MM.1S (cell line): ENCODE results near the gene NINJ2.

Experiments used
- DNase-seq: peaks from one replicate; pipeline ENCODE4 v3.0.0-alpha.2; 2015
- H2AFZ ChIP-seq: fragments of 300-600 bp; sonication (generic); 2 replicates; pipeline ENCODE4 v1.6.0; 2016; ENCODE audit warnings: antibody characterized with exemption, low read length
- H3F3A ChIP-seq: fragments of 300-600 bp; sonication (generic); 2 replicates; pipeline ENCODE4 v1.6.1; 2016; ENCODE audit warnings: mild to moderate bottlenecking, antibody characterized with exemption, low read length, moderate library complexity, mixed read lengths; ENCODE audit not compliant: insufficient read depth
- H3K27ac ChIP-seq: fragments of 300-600 bp; sonication (generic); 2 replicates; pipeline ENCODE4 v1.5.1; 2016; ENCODE audit warnings: mild to moderate bottlenecking, low read length
- H3K27me3 ChIP-seq: fragments of 300-600 bp; sonication (generic); replicated peaks from 2 replicates; pipeline ENCODE4 v1.6.0; 2016; ENCODE audit warnings: low read length; ENCODE audit not compliant: insufficient read depth
- H3K36me3 ChIP-seq: fragments of 300-600 bp; sonication (generic); replicated peaks from 2 replicates; pipeline ENCODE4 v1.6.1; 2016; ENCODE audit warnings: mild to moderate bottlenecking, low read length, mixed read lengths; ENCODE audit not compliant: insufficient read depth
- H3K4me1 ChIP-seq: fragments of 300-600 bp; sonication (generic); 2 replicates; pipeline ENCODE4 v1.6.1; 2016; ENCODE audit warnings: low read length, mixed read lengths
- H3K4me2 ChIP-seq: fragments of 300-600 bp; sonication (generic); 2 replicates; pipeline ENCODE4 v1.6.0; 2016; ENCODE audit warnings: low read depth, low read length
- H3K4me3 ChIP-seq: fragments of 300-600 bp; sonication (generic); 2 replicates; pipeline ENCODE4 v1.5.1; 2016; ENCODE audit warnings: low read length, mixed read lengths
- H3K79me2 ChIP-seq: fragments of 300-600 bp; sonication (generic); 2 replicates; pipeline ENCODE4 v1.6.1; 2016; ENCODE audit warnings: mixed run types, low read length, mixed read lengths
- H3K9ac ChIP-seq: fragments of 300-600 bp; sonication (generic); 2 replicates; pipeline ENCODE4 v1.6.1; 2016; ENCODE audit warnings: low read length, mixed read lengths
- H3K9me2 ChIP-seq: fragments of 300-600 bp; sonication (generic); replicated peaks from 2 replicates; pipeline ENCODE4 v1.6.1; 2016; ENCODE audit warnings: mild to moderate bottlenecking, low read length, mixed read lengths; ENCODE audit not compliant: insufficient read depth
- H3K9me3 ChIP-seq: fragments of 300-600 bp; sonication (generic); replicated peaks from 2 replicates; pipeline ENCODE4 v1.6.1; 2016; ENCODE audit warnings: mild to moderate bottlenecking, low read length, mixed read lengths; ENCODE audit not compliant: insufficient read depth
- H4K20me1 ChIP-seq: fragments of 300-600 bp; sonication (generic); 2 replicates; pipeline ENCODE4 v1.6.1; 2016; ENCODE audit warnings: mild to moderate bottlenecking, low read length, moderate library complexity, mixed read lengths; ENCODE audit not compliant: insufficient read depth
- EZH2 ChIP-seq: fragments of 300-600 bp; sonication (generic); optimal IDR thresholded peaks from 2 replicates; pipeline ENCODE3; 2017; ENCODE audit warnings: low read depth, mild to moderate bottlenecking, antibody characterized with exemption, low read length, mixed read lengths
- EZH2phosphoT487 ChIP-seq: fragments of 300-600 bp; sonication (generic); IDR thresholded peaks from 2 replicates; pipeline ENCODE4 v1.6.1; 2018; ENCODE audit warnings: antibody characterized with exemption, low read length
- TF ChIP-seq, protein P1 (sequence below): fragments of 300-600 bp; sonication (generic); IDR thresholded peaks from 2 replicates; pipeline ENCODE4 v1.5.1; 2016; ENCODE audit warnings: antibody characterized with exemption, low read length, mixed read lengths

Gene NINJ2

DNA sequence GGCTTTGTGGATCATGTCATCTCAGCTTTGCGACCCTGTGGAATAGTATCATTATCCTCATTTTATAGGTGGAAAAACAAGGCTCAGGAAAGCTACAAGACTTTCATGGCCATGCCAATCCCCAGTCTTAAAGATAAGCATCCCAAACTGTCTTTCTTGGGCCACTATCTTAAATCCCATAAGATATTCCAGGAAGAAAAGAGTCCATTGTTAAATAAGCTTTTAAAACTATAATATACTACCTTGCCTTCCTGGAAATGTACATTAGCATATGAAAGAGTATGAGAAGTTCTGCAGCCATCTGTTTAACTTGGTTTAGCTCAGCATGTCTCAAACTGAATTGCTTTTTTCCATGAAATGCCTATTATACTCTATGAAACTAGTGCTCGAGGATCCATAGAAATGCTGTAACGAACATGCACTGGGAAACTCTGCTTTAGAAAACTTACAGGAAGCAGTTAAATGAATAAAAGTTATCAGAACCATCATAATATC is 126.4 kb downstream of the NINJ2 start:
- H3K27ac ChIP-seq = no peak overlapping the region
- no peak for TF ChIP-seq EZH2phosphoT487
- TF ChIP-seq, protein P1, sequence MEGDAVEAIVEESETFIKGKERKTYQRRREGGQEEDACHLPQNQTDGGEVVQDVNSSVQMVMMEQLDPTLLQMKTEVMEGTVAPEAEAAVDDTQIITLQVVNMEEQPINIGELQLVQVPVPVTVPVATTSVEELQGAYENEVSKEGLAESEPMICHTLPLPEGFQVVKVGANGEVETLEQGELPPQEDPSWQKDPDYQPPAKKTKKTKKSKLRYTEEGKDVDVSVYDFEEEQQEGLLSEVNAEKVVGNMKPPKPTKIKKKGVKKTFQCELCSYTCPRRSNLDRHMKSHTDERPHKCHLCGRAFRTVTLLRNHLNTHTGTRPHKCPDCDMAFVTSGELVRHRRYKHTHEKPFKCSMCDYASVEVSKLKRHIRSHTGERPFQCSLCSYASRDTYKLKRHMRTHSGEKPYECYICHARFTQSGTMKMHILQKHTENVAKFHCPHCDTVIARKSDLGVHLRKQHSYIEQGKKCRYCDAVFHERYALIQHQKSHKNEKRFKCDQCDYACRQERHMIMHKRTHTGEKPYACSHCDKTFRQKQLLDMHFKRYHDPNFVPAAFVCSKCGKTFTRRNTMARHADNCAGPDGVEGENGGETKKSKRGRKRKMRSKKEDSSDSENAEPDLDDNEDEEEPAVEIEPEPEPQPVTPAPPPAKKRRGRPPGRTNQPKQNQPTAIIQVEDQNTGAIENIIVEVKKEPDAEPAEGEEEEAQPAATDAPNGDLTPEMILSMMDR = no peak
- TF ChIP-seq EZH2 = no peak
- no peaks in the 10 kb centered on the region for H3F3A ChIP-seq
- DNase-seq = no peak
- no peaks in the 10 kb centered on the region for H3K79me2 ChIP-seq
- H3K4me1 ChIP-seq = no peaks in the 10 kb centered on the region
- no peak overlapping the region for H3K4me3 ChIP-seq
- H3K4me2 ChIP-seq = no peak overlapping the region
- no peaks in the 10 kb centered on the region for H3K36me3 ChIP-seq
- H3K9me2 ChIP-seq = no peaks in the 10 kb centered on the region
- H2AFZ ChIP-seq = no peak overlapping the region
- no peak overlapping the region for H3K9ac ChIP-seq
- H3K27me3 ChIP-seq = peaks cover 12% of the 10 kb centered on the region; the same call in 1 of the 2 replicates
- H3K9me3 ChIP-seq = no peaks in the 10 kb centered on the region
- H4K20me1 ChIP-seq = no peaks in the 10 kb centered on the region

DNA sequence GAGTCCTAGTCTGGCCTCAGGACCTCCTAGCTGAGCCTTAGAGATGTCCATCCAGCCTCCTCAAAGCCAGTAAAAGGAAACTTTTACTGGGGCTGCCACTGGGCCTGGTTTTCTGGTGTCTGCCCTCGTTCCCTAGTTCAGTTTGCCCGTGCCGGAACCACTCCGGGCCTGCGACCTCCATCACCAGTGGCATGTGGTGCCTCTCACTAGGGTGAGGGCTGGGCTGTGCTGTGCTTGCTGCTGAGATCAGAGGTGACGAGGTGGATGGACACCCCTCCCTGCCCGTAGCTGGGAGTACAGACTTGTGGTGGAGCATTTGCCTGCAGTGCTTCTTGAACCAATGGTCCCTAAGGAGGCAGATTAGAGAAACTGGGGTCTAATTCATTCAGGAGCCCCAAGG is 127.8 kb downstream of the NINJ2 start:
- H3K9me2 ChIP-seq = no peaks in the 10 kb centered on the region
- H3K9ac ChIP-seq = no peak overlapping the region
- TF ChIP-seq, protein P1 = no peak
- TF ChIP-seq EZH2phosphoT487 (no peak), EZH2 (no peak)
- H3K36me3 ChIP-seq = no peaks in the 10 kb centered on the region
- H3K27ac ChIP-seq = no peak overlapping the region
- H3K79me2 ChIP-seq = no peaks in the 10 kb centered on the region
- no peak overlapping the region for H3K4me2 ChIP-seq
- no peaks in the 10 kb centered on the region for H3F3A ChIP-seq
- 0 out of 2 replicates have a peak, but pooled peaks cover 6% of the 10 kb centered on the region for H3K27me3 ChIP-seq
- no peaks in the 10 kb centered on the region for H3K4me1 ChIP-seq
- H4K20me1 ChIP-seq = no peaks in the 10 kb centered on the region
- DNase-seq = no peak
- H3K9me3 ChIP-seq = no peaks in the 10 kb centered on the region
- no peak overlapping the region for H3K4me3 ChIP-seq
- H2AFZ ChIP-seq = no peak overlapping the region

DNA sequence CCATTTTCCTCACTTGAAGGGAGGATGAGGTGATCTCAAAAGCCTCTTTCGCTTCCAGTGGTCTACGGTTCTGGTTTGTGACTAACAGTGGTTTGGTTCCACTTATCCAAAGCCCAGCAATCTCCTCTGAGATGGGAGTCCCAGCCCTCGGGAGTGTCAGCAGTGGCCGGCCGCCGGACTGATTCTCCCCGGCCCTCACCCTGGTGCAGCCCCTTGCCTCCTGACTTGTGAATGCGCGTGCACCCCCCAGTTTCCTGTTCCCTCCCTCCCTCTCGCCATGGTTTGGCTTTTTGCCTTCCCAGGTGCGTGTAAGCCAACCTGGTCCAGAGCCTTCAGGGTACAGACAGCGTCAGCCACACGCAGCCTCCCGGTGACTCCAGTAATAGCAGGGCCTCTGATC is 129.0 kb downstream of the NINJ2 start:
- Histone ChIP-seq H3K9me2 (no peaks in the 10 kb centered on the region), H3F3A (no peaks in the 10 kb centered on the region), H3K9me3 (no peaks in the 10 kb centered on the region), H2AFZ (no peak overlapping the region), H3K36me3 (no peaks in the 10 kb centered on the region), H3K79me2 (no peaks in the 10 kb centered on the region), H3K4me1 (no peaks in the 10 kb centered on the region), H3K27me3 (0 out of 2 replicates have a peak, but pooled peaks cover 6% of the 10 kb centered on the region), H3K27ac (no peak overlapping the region), H3K4me3 (no peak overlapping the region), H3K9ac (no peak overlapping the region), H4K20me1 (no peaks in the 10 kb centered on the region), H3K4me2 (no peak overlapping the region)
- TF ChIP-seq, protein P1 = no peak
- no peak for TF ChIP-seq EZH2
- TF ChIP-seq EZH2phosphoT487 = no peak
- no peak for DNase-seq
